Esophagus (tissue), 2 donors: ENCODE measurements around the gene CAND2. TPM values are rescaled to one million over a fixed set of nuclear protein-coding genes. Genes with fewer than 3 reads are reported as not detected.

Source experiments
- H3K27ac ChIP-seq, 2 donors: one replicate each; pipeline ENCODE4 v1.5.1; 2013; ENCODE audit warnings: low read depth in 2 of 2, mild to moderate bottlenecking in 2 of 2, inconsistent platforms in 1 of 2, low read length in 1 of 2, moderate library complexity in 1 of 2
- H3K27me3 ChIP-seq, 2 donors: one replicate each; pipeline ENCODE4 v1.6.1; 2013; ENCODE audit warnings: low read length in 2 of 2, control low read depth in 1 of 2, mild to moderate bottlenecking in 1 of 2; ENCODE audit not compliant: insufficient read depth in 2 of 2, control insufficient read depth in 1 of 2
- H3K36me3 ChIP-seq, 2 donors: one replicate each; pipeline ENCODE4 v1.6.1; 2013; ENCODE audit warnings: low read length in 1 of 2; ENCODE audit not compliant: control insufficient read depth in 2 of 2, insufficient read depth in 2 of 2
- H3K4me1 ChIP-seq, 2 donors: one replicate each; pipeline ENCODE4 v1.6.1; 2013; ENCODE audit warnings: low read length in 1 of 2; ENCODE audit not compliant: control insufficient read depth in 2 of 2, insufficient read depth in 2 of 2
- H3K4me3 ChIP-seq, 2 donors: one replicate each; pipeline ENCODE4 v1.5.1; 2013; ENCODE audit warnings: low read length in 2 of 2, mild to moderate bottlenecking in 2 of 2, low read depth in 1 of 2, moderate library complexity in 1 of 2
- H3K9me3 ChIP-seq, 2 donors: one replicate each; pipeline ENCODE4 v1.6.1; 2013; ENCODE audit warnings: mild to moderate bottlenecking in 2 of 2, low read depth in 1 of 2, low read length in 1 of 2, moderate library complexity in 1 of 2; ENCODE audit not compliant: control insufficient read depth in 2 of 2, insufficient read depth in 1 of 2
- WGBS, 2 donors: extraction: QIAGEN DNeasy Blood & Tissue Kit; methylation state at CpG; one replicate each; pipeline ENCODE4 v1.1.7; 2013; 5-methylcytosine and 5-hydroxymethylcytosine counted together
- polyA plus RNA-seq, 2 donors: library from polyadenylated mRNA; stranded (reverse); fragments of 200-250 nt; gene quantifications; one replicate each; pipeline ENCODE4 v1.2.3, GENCODE V29; 2013
- donor health status: healthy with polysubstance abuse.
- donor health status: Bipolar disorder and iron deficiency.

Gene CAND2
- polyA plus RNA-seq, 2 donors: 0.84 to 1.2 TPM

DNA sequence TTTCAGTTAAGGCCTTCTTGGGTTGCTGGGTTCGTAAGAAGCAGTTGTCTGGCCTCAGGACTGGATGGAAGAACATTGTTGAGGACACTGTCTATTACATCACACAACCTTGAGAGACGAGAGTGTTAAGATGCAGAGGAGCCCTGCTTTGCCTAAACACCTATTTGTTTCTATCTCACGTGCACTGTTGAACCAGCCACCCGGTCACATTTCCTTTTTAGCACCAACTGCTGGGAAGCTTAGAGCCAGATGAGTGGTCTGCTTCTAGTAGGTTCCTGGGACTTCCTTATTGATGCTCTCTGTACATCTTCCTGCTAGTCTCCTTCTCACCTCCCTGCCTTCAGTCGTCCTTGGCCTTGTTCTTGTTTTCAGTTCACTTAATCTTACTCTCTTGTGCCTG, 22.3 kb downstream of the CAND2 start:
- H3K36me3 ChIP-seq: peaks cover 0 to 9% of the 10 kb centered on the region in 2 donors
- no peaks in the 10 kb centered on the region for H3K9me3 ChIP-seq
- no peaks in the 10 kb centered on the region for H3K27me3 ChIP-seq
- no peak overlapping the region for H3K4me3 ChIP-seq
- H3K27ac ChIP-seq: no peak overlapping the region
- WGBS, 2 donors: 78 to 79% methylated on average over 5 of the region's 5 CpGs
- no peaks in the 10 kb centered on the region for H3K4me1 ChIP-seq

DNA sequence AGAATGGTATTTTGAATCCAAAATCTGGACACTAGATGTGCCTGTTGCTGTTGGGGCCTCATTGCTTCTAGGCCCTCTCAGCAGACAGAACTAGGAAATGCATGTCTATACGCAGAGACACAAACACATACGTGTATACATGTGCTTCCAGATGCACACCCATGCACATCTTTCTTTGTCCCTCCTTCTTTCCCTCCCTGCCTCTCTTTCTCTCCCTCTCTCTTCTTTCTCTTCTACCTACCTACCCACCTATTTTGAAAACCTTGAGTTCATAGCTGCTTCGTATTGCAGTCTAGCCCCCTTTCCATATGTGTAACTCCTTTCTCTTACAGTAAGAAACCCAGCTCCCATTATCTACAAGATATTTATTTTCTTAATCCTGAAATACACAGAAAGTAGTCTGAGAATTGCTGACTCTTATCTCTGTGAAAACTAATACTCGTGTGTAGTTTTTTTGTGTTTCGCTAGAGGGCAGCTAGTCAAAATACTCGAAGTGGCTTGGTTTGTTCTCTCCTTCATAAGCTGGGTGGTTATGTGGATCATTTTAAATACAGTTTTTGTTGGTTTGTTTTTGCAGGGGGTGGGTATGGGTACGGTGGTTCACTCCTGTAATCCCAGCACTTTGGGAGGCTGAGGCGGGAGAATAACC, 26.4 kb downstream of the CAND2 start:
- Histone ChIP-seq H3K36me3 (peaks cover 0 to 4% of the 10 kb centered on the region in 2 donors), H3K9me3 (no peaks in the 10 kb centered on the region), H3K27ac (no peak overlapping the region), H3K4me3 (no peak overlapping the region), H3K4me1 (peaks cover 0 to 2% of the 10 kb centered on the region in 2 donors), H3K27me3 (no peaks in the 10 kb centered on the region)
- WGBS, 2 donors: 42 to 58% methylated on average over 7 to 8 of the region's 8 CpGs

DNA sequence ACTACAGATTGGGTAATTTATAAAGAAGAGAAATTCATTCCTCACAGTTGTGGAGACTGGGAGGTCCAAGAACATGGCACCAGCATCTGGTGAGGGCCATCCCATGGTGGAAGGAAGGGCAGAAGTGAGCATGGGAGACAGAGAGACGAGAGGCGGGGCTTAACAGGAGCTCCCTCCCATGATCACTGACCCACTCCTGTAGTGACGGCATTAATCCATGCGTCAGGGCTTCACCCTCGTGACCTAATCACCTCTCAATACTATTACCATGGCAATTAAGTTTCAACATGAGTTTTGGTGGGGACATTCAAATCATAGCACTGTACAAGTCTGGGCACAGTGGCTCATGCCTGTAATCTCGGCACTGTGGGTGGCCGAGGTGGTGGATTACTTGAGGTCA, 27.8 kb downstream of the CAND2 start:
- H3K9me3 ChIP-seq: no peaks in the 10 kb centered on the region

DNA sequence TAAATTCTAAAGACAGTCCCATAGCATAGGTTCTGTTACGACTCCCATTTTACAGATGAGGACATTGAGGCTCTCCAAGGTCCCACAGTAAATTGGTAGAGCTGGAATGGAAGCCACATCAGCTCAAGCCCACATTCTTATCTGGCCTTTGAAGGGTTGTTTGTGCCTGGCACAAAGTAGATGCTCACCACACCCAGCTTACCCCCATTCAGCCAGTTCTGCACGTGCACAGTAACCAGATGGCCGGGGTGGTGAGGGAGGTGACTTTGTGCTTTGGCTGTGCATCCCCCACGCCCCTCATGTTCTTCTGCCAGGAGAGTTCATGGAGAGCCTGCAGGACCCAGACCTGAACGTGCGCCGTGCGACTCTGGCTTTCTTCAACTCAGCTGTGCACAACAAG, 28.7 kb downstream of the CAND2 start:
- H3K36me3 ChIP-seq: peaks cover 0 to 4% of the 10 kb centered on the region in 2 donors
- no peak overlapping the region for H3K4me3 ChIP-seq
- no peak overlapping the region for H3K27ac ChIP-seq
- no peaks in the 10 kb centered on the region for H3K27me3 ChIP-seq
- H3K4me1 ChIP-seq: peaks cover under 1 to 2% of the 10 kb centered on the region in 2 donors
- no peaks in the 10 kb centered on the region for H3K9me3 ChIP-seq
- WGBS, 2 donors: 62 to 74% methylated on average over 8 of the region's 8 CpGs

More for the DNA sequence above, 27.8 kb downstream of the CAND2 start:
- WGBS, 2 donors: 77 to 87% methylated on average over 7 of the region's 7 CpGs
- H3K27me3 ChIP-seq: no peaks in the 10 kb centered on the region
- no peak overlapping the region for H3K27ac ChIP-seq
- peaks cover 0 to 2% of the 10 kb centered on the region in 2 donors for H3K4me1 ChIP-seq
- peaks cover 0 to 4% of the 10 kb centered on the region in 2 donors for H3K36me3 ChIP-seq
- no peak overlapping the region for H3K4me3 ChIP-seq

DNA sequence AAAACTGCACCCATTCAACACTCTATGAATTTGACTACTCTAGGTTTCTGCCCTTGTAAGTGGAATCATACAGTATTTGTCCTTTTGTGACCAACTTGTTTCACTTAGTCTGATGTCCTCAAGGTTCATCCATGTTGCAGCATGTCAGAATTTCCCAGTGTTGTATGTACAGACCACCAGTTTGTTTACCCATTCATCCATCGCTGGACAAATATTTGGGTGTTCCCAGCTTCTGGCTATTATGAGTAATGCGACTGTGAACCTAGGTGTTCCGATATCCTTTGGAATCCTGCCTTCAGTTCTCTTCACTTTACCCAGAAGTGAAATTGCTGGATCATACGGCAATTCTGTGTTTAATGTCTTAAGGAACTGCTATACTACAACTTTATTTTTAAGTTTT, 32.3 kb downstream of the CAND2 start:
- H3K27me3 ChIP-seq: no peaks in the 10 kb centered on the region
- H3K36me3 ChIP-seq: peaks cover 10 to 12% of the 10 kb centered on the region in 2 donors
- H3K4me3 ChIP-seq: no peak overlapping the region
- WGBS, 2 donors: 61 to 71% methylated on average over 4 of the region's 4 CpGs
- no peak overlapping the region for H3K27ac ChIP-seq
- peaks cover 2 to 6% of the 10 kb centered on the region in 2 donors for H3K4me1 ChIP-seq
- H3K9me3 ChIP-seq: no peaks in the 10 kb centered on the region

DNA sequence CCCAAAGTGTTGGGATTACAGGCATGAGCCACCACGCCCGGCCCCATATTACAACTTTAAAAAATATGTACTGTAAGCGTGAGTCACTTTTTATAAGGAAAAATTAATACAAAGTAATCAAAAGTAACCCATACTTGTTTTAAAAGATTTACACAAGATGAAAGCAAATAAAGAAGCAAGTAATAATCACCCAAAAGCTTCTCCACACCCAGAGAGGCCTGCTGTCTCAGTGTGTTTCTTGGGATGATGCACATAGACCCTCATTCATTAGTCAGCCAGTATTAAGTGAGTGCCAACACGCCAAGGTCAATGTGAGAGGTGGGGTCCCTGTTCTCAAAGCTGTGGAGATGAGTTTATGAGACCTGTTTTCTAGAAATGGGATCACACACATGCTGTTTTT, 32.9 kb downstream of the CAND2 start:
- Histone ChIP-seq H3K36me3 (peaks cover 13 to 16% of the 10 kb centered on the region in 2 donors), H3K4me1 (peaks cover 2 to 6% of the 10 kb centered on the region in 2 donors), H3K4me3 (no peak overlapping the region), H3K27me3 (no peaks in the 10 kb centered on the region), H3K9me3 (no peaks in the 10 kb centered on the region), H3K27ac (peak overlapping the region in 1 of 2 donors; percentile 57)
- WGBS, 2 donors: 66 to 73% methylated on average over 4 of the region's 4 CpGs

DNA sequence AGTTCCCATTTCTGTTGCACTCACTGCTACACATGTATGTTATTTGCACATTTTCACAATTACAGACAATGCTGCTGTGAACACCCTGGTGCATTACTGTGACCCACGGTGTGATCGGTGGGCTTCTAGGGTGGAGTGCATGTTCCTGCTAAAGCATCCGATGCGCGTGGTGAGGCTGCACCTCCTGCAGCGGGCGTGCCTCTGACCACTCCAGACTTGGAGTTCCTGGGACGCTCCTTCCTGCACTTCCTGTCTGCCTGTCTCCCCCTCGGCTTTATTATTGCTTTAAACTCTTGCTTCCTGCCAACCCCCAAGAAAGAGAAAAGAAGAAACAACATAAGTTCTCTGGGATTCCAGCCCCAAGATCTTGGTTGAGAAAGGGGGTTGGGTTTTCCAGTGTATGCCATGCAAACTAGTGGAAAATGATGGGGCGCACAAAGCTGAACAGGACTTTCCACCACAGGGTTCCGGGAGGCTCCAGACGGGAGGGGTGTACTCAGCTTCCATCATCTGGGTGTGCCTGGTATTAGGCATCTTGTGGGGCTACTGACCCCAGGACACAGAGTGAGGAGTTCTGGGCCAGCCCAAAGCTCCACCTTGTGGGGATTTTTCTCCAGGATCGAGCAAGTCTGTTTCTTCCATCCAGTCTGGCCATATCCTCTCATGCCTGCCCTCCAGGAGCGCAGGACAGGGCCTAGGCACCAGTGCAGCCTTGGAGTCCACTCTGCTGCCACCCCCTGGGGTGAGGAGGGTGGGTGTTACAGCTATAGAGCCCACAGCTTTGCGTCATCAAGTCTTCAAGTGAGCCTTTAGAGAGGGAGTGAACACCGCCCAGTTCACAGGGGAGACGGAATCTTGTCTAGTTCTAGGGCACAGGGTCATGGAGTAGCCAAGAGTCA, 33.7 kb downstream of the CAND2 start:
- Histone ChIP-seq H3K9me3 (no peaks in the 10 kb centered on the region), H3K4me1 (peaks cover 2 to 6% of the 10 kb centered on the region in 2 donors), H3K36me3 (peaks cover 13 to 17% of the 10 kb centered on the region in 2 donors), H3K4me3 (no peak overlapping the region), H3K27ac (peak overlapping the region in 1 of 2 donors; percentile 44), H3K27me3 (no peaks in the 10 kb centered on the region)
- 80 to 81% methylated on average over 17 of the region's 17 CpGs for WGBS, 2 donors

DNA sequence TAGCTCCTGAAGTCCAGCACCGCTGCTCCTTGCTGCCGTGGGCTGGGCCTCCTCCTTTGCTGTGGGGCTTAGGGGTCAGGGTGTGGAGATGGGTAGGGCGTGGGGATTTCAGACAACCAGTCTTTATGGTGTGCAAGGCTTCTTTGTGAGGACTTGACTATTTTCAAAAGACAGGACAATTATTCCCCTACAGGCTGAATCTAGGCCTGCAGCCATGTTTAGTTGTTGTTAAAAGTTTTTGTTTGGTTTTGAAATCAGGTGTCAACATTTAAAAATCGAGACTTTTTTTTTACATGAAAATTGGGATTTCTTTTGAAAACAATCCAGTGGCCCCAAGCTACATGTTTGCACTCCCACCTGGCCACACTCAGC, 34.3 kb downstream of the CAND2 start:
- 72 to 82% methylated on average over 4 of the region's 4 CpGs for WGBS, 2 donors
- Histone ChIP-seq H3K4me1 (peaks cover 0 to 6% of the 10 kb centered on the region in 2 donors), H3K4me3 (no peak overlapping the region), H3K27me3 (no peaks in the 10 kb centered on the region), H3K36me3 (peaks cover 13 to 22% of the 10 kb centered on the region in 2 donors), H3K27ac (no peak overlapping the region), H3K9me3 (no peaks in the 10 kb centered on the region)

DNA sequence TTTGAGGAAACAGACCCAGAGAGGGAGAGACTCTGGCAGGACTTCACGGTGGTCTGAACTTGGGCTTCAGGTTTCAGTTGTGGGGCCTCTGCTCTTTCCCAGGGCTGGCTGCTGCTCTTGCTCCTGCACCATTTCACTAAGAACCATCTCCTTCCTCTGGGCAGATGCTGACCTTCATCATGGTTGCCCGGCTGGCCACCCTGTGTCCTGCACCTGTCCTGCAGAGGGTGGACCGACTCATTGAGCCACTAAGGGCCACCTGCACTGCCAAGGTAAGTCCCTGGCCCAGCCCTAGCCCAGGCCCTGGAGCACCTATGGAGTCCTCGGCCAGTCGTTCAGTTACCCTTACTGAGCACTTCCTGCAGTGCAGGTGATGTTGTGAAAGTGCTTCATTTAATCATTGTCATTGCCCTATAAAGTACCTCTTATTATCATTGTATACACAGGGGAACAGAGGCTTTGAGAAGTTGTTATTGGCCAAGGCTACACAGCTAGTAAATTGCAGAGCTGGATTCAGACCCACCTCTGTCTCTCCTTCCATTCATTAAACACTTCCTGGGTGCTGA, 34.9 kb downstream of the CAND2 start:
- H3K36me3 ChIP-seq: peaks cover 13 to 28% of the 10 kb centered on the region in 2 donors
- no peak overlapping the region for H3K27ac ChIP-seq
- H3K4me1 ChIP-seq: peaks cover 0 to 6% of the 10 kb centered on the region in 2 donors
- no peaks in the 10 kb centered on the region for H3K27me3 ChIP-seq
- 73 to 79% methylated on average over 5 of the region's 5 CpGs for WGBS, 2 donors
- H3K9me3 ChIP-seq: no peaks in the 10 kb centered on the region
- no peak overlapping the region for H3K4me3 ChIP-seq
